Middle frontal gyrus (tissue), 1 donor: ENCODE data around the gene UST.
"Not testable (repeated sequence)": the region's sequence is repeated elsewhere in the genome, so short reads cannot be mapped to it uniquely, and the experiment has no call there.

ENCODE experiments used
- DNase-seq: peaks from one replicate; pipeline ENCODE4 v3.0.0-alpha.2; 2015; ENCODE audit warnings: low spot score; ENCODE audit errors: extremely low spot score

Gene UST

DNA sequence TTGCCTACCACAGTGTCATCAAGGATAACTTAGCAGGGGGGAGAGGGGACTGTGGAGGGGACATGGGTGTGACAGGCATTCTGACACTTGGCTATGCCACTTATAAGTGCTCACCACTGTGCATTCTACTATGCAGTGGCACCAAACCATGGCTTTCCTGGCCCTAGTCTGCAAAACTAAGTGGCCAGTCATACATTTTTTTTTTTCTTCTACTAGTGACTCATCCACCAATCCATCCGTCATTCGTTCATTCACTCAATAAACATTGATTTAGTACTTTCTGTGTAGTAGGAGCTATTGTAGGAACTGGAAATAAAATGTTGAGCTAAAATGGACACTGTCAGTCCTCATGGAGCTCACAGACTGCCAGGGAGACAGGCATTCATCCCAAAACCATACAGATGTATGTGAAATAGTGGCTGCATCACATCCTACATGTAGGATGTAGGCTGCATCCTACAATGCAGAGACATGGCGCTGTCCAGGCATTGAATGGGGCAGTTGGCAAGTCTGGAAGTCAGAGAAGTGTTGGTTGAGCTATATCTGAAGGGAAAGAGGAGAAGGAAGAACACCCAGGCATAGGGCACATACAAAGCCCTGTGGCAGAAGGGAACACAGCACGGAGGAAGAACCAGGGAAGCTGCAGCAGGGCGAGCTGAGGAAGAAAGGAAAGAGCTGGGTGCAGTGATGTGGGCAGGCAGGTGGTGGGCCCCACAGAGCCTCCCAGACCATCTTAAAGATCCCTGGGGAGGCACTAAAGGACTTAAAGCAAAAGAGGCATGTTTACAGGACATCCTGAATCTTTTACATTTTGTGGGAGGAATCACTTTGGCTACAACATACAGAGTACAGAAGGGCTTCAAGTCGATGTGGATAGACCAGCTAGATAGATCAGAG, 224.4 kb downstream of the UST start:
- DNase-seq, result no peak

DNA sequence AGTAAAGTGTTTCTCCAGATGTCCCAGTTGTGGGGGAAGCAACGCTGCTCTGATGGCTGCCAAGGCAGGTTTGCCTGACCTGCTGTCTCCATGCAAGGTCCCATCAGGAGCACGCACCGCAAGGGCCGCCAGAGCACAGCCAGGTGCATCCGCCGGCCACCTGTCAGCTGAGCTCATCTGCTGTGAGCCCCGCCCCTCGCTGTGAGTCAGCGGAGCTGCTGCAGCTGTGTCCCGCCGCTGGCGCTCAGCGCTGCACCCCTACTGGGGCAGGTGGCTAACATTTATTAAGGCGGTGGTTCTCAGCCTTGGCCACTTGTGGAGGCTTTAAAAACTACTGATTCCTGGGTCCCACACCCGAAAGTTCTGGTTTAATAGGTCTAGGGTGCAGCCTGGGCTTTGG, 225.7 kb downstream of the UST start:
- DNase-seq, result no peak

- DNase-seq, result no peak
Observed at GRCh38 chr6:148973538-148974208, 226.8 kb downstream of the UST start.

DNA sequence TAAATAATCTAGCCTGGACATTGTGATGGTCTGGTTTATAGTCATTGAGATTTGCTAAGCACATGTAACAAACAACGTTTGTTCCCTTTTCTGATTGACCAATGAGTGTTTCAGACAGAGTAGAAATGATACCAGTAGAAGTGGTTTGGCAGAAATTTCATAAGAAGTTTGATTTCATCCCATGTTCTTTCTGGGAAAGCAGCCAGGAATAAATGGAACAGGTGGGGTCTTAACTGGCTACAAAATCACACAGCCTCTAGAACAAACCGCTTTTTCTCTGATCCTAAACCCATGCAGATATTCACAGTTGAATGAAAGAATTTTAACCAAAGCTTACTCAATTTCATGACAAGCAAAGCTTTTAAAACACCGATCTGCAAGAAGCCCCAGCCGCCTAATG, 227.5 kb downstream of the UST start:
- DNase-seq, result no peak

DNA sequence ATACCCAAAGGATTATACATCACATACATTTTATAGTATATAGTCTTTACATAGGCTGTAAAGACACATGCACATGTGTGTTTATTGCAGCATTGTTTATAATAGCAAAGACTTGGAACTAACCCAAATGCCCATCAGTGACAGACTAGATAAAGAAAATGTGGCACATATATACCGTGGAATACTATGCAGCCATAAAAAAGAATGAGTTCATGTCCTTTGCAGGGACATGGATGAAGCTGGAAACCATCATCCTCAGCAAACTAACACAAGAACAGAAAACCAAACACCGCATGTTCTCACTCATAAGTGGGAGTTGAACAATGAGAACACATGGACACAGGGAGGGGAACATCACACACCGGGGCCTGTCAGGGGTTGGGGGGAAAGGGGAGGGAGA, 231.5 kb downstream of the UST start:
- DNase-seq, result not testable (repeated sequence)

GRCh38 chr6:148979014-148979901, 232.4 kb downstream of the UST start:
- DNase-seq, result no peak

- DNase-seq, result no peak
Observed at GRCh38 chr6:148980234-148980633, 233.4 kb downstream of the UST start.

DNA sequence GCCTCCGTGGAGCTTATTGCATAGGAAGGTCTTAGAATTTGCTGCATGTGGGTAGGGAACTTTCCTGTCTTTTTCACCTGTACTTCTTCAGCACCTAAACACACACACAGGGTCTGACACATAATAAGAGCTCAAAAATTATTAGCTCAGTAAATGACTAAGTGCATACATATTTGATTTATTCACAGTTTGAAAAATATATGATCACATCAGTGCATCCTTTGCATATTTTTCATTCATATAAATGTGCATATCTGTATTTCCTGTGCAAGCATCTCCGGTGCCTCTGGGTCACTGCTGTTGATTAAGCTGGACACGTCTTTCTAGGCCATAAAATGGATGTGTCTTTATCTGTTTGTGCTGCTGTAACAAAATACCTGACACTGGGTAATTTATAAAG, 234.7 kb downstream of the UST start:
- DNase-seq, result no peak

DNA sequence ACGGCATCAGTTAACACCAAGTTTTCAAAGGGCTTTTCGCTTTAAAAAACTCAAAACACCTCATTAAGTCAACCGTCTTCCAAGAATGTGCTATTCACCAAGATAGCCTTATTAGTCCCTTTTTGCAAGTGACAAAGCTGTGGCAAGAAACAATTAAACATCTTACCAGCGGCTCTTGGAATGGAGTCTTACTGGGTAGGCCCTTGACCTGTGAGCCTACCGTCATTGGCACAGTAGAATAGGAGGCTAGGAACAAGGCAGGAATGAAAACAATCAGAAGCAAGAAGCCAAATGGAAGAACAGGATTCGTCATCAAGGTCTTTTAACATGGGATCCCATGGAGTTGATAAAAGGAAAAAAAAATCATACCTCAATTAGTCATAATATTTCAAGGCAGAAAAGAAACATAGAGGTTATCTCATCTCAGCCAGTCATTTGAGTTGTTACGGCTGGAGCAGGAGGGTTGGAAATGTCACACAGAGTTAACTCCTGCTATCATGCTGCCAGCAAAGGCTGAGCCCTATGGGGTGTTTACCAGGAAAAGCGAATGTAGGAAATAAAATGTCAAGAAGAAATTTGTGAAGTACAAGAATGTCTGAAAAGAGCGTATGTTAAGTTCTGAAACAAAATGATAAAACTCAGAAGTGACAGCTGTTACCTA, 236.4 kb downstream of the UST start:
- no peak for DNase-seq

DNA sequence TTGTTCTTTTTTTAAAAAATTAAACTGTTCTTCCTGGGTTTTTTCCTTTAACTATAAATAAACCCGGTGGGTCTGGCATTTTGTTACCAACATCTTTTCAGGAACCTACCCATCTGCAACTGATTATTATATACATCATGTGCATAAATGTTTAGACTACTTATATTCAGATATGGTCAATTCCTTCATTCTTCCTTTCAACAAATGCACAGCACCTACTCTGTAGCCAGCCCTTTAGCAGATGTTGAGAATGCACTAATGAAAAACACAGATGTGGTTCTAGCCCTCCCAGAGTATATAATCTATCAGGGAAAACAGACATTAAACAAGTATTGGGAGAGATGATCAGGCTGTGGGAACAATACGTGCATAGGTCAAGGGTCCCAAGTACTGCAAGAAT, 237.1 kb downstream of the UST start:
- DNase-seq, result no peak

DNA sequence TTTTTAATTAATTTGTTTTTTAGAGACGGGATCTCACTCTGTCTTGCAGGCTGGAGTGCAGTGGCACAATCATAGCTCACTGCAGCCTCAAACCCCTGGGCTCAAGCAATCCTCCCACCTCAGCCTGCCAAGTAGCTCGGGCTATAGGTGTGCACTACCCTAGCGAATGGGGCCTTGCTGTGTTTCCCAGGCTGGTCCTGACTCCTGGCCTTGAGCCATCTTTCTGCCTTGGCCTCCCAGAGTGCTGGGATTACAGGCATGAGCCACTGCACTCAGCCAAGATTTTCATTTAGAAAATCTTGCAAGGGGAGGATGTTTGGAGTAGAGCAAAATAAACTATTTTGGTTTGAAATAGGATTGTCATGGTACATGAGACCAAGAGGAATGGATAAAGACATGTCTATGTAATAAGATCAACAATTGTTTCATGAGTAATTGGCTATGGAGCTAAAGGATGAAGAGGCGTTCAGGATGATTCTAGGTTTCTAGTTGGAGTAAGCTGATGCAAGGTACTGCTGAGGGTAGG, 237.8 kb downstream of the UST start:
- DNase-seq, result no peak

DNA sequence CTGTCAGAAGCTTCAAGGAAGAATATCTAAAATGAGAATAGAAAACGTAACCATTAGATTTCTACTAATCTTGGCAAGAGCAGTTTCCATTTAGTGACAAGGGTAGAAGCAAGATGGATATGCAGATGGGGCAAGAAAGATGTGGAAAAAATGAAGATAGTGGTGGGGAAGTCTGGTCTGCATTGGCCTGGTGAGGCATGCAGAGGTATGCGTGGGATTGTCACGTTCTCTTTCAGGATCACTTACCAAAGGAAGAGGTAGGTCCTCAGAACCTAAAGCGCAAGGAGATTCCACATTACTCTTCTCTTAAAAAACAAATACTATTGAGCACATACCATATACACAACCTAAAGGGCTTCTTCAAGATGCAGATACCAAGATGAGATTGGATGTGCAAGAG, 238.7 kb downstream of the UST start:
- no peak for DNase-seq

DNA sequence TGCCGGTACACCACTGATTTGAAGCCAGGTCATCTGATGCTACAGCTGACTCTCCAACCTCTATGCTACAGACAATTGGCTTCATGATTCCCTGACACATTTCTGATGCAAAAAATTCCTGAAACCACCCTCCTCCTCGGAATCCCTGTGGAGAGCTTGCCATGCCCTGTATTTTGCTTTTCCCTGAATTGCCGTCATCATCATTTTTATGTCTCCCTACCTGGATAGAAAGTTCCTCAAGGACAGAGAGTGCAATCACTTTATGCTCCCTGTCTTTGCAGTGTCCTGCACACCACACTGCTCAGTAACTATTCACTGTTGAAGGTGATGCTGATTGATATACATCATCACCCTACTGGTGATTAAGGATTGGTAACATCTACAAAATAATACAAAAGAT, 239.8 kb downstream of the UST start:
- no peak for DNase-seq

- no peak for DNase-seq
Observed at GRCh38 chr6:148987982-148988381, 241.2 kb downstream of the UST start.

DNA sequence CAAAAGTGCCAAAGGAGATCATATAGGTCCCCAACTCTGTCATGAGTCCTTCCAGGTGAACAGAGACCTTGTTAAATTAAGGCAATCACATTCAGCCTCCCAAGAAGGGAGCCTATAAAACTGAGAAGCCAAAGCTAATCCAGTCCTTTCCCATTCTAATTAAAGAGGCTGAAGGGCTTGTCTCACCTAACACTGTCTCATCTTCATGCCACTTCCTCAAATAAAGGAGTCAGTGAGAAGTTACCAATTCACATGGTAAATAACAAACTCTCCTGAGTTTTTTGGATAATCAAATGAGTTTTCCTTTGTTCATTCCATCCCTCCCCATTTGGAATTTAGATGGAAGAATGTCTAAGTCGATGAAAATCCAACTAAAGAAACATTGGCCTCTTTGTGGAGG, 242.8 kb downstream of the UST start:
- DNase-seq, result no peak

DNA sequence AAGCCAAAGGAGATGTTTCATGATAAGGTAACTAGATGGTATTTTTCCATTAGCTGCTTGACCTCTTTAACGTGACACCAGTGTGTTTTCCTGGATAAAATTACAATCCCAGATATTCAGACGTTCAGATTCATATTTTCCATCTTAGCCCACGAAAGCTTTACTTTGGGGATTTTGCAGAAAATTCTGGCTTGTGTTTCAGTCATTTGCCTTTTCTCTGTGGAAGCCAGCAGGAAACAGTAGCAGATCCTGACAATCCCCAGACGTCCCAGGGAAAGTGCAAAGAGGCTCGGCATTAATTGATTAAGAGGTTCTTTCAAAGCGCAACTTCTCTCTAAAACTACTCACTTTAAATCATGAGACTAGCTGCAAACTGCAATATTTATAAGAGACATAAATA, 243.6 kb downstream of the UST start:
- DNase-seq, result no peak

DNA sequence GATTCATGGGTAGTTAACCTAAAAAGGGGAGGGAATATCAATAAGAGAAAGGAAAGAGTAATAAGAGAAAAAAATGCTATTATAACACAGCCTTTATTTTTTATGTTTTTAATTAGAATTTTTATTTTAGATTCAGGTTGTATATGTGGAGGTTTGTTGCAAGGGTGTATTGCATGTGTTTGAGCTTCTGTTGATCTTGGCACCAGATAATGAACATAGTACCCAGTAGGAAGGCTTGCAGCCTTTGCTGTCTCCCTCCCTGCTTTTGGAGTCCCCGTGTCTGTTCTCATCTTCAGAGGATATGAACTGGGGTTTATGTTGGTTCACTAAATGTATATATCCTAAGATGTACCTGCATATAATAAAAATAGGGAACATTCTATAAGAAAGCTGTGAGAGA, 250.0 kb downstream of the UST start:
- no peak for DNase-seq

- DNase-seq, result no peak
Observed at GRCh38 chr6:148997865-148998264, 251.0 kb downstream of the UST start.

- no peak for DNase-seq
Observed at GRCh38 chr6:148998704-148999103, 251.9 kb downstream of the UST start.

- DNase-seq, result no peak
Observed at GRCh38 chr6:148999501-148999900, 252.7 kb downstream of the UST start.

DNA sequence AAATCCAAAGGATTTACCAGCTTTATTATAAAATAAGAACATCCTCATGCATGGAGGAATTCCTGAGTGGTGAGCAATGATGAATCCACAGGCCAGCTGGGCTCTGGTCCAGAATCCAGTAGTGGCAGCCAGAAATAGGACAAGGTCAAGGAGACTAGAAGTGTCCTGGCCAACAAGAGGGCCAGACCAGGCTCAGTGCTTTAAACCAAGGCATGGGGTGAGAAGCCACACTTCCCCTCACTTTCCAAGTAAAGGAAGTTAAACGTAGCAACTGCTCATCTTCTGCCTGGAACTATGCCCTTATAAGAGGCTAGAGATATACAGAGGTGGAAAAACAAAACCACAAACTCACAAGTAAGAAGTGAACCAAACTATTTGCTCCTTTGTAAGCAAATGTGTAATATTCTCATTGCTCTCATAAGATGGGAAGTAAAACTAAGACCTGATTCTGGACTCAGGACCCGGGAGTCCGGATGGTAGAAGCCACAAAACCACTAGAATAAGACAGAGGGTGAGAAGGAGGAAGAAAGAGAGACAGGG, 253.2 kb downstream of the UST start:
- DNase-seq, result no peak
